Thymus (tissue), 11 donors: ENCODE results near the gene EHD1. TPM values are rescaled to one million over a fixed set of nuclear protein-coding genes. Genes with fewer than 3 reads are reported as not detected.
A peak's percentile ranks its signal among the peaks of the same experiment; 100 is the strongest.
"Not testable (repeated sequence)": the region's sequence is repeated elsewhere in the genome, so short reads cannot be mapped to it uniquely, and the experiment has no call there.

Experiments
- DNase-seq, 9 donors: peaks; one replicate each; pipeline ENCODE4 v3.0.0-alpha.2; 2013; ENCODE audit warnings: low spot score in 9 of 9, low read depth in 6 of 9, missing footprints in 1 of 9
- H3K27ac ChIP-seq, 2 donors: one replicate each; pipeline ENCODE4 v1.5.1; 2013; ENCODE audit warnings: control low read depth in 1 of 2, low read depth in 1 of 2, low read length in 1 of 2, mild to moderate bottlenecking in 1 of 2, moderate library complexity in 1 of 2
- H3K27me3 ChIP-seq, 2 donors: one replicate each; pipeline ENCODE4 v1.5.1; 2013; ENCODE audit warnings: low read length in 1 of 2; ENCODE audit not compliant: control insufficient read depth in 2 of 2, insufficient read depth in 1 of 2
- H3K36me3 ChIP-seq, 2 donors: one replicate each; pipeline ENCODE4 v1.5.1; 2013; ENCODE audit warnings: low read length in 1 of 2, mild to moderate bottlenecking in 1 of 2, moderate library complexity in 1 of 2; ENCODE audit not compliant: control insufficient read depth in 2 of 2, insufficient read depth in 2 of 2
- H3K4me1 ChIP-seq, 2 donors: one replicate each; pipeline ENCODE4 v1.5.1; 2013; ENCODE audit warnings: low read length in 2 of 2; ENCODE audit not compliant: control insufficient read depth in 2 of 2, insufficient read depth in 2 of 2
- H3K4me3 ChIP-seq, 2 donors: one replicate each; pipeline ENCODE4 v1.5.1; 2013; ENCODE audit warnings: low read length in 2 of 2, control low read depth in 1 of 2, mild to moderate bottlenecking in 1 of 2
- H3K9me3 ChIP-seq, 2 donors: one replicate each; pipeline ENCODE4 v1.5.1; 2013; ENCODE audit warnings: low read length in 1 of 2, mild to moderate bottlenecking in 1 of 2; ENCODE audit not compliant: control insufficient read depth in 2 of 2, insufficient read depth in 1 of 2
- WGBS: extraction: QIAGEN DNeasy Blood & Tissue Kit; methylation state at CpG from one replicate; pipeline ENCODE4 v1.1.7; 2013; 5-methylcytosine and 5-hydroxymethylcytosine counted together
- polyA plus RNA-seq: library from polyadenylated mRNA; stranded (reverse); fragments of 200-250 nt; gene quantifications from one replicate; pipeline ENCODE4 v1.2.3, GENCODE V29; 2013
- total RNA-seq: library from RNA; stranded (reverse); fragments of 120-200 nt; gene quantifications from one replicate; pipeline ENCODE4 v1.2.4, GENCODE V29; 2013
- donor health status: healthy.

EHD1 gene
- total and polyA plus RNA-seq, 2 donors, result 17.3 to 32.3 TPM

DNA sequence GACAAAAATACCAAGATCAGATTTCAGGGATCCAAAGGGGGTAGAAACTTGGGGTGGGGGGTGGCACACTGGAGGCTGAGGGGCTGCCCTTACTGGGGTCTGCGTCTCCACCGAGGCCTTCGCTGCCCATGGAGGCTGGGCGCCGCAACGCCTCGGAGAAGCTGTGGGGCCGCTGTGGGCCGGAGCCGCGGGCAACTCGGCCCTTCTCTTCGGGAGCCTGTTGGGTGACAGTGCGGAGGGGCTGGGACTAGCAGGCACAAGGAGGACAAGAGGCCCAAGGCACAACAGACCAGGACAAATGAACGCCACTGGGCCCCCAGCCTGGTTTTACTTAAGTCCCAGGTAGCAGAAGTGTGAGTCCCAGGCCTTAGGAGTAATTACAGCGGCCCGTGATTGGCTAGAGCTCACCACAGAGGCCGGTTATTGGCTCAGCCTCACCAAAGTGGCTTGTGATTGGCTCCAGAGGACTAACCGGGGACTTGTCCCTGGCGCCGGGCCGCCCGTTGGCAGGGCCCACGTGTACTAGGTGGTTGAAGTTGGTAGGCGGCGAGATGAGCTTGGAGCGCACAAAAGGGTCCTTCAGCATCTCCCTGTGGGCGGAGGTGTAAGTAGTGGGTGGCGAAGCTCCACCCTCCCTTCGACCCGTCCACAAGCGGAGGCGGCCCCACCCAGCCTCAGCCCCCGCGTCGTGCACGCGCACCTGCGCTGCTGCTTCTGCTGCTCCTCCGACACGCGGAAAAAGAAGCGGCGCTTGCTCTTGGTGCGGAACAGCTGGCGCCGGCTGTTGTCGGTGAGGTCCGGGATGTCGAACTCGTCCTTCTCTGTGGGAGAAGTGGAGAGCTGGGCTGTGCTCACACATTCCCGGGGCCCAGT lies 51.6 kb downstream of the EHD1 start:
- no peak for DNase-seq
- H3K4me1 ChIP-seq, result no peaks in the 10 kb centered on the region
- H3K27ac ChIP-seq, result no peak overlapping the region
- H3K27me3 ChIP-seq, result no peaks in the 10 kb centered on the region
- H3K4me3 ChIP-seq, result no peak overlapping the region
- H3K9me3 ChIP-seq, result no peaks in the 10 kb centered on the region
- no peaks in the 10 kb centered on the region for H3K36me3 ChIP-seq
- WGBS, result 98% methylated on average over 52 of the region's 52 CpGs

DNA sequence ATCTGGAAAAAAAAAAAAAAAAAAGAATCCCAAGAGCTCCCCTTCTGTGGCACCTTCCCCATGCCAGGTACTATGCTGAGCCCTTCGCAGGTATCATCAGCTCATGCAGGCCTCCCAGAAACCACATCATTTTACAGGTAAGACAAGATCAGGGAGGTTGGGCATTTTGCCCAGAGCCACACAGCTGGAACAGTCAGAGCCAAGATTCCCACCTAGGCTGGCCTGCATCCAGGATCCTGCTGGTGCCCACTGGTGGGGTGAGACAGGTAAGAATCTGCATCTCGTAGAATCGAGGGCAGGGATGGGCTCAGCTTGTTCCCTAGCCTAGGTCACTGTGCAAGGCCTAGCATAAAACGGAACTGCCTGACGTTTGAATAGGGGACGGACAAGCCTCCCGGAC lies 52.4 kb downstream of the EHD1 start:
- H3K36me3 ChIP-seq, result no peaks in the 10 kb centered on the region
- H3K4me3 ChIP-seq, result no peak overlapping the region
- DNase-seq, result no peak
- no peaks in the 10 kb centered on the region for H3K4me1 ChIP-seq
- WGBS, result 97% methylated on average over 7 of the region's 7 CpGs
- no peaks in the 10 kb centered on the region for H3K27me3 ChIP-seq
- no peak overlapping the region for H3K27ac ChIP-seq
- no peaks in the 10 kb centered on the region for H3K9me3 ChIP-seq

DNA sequence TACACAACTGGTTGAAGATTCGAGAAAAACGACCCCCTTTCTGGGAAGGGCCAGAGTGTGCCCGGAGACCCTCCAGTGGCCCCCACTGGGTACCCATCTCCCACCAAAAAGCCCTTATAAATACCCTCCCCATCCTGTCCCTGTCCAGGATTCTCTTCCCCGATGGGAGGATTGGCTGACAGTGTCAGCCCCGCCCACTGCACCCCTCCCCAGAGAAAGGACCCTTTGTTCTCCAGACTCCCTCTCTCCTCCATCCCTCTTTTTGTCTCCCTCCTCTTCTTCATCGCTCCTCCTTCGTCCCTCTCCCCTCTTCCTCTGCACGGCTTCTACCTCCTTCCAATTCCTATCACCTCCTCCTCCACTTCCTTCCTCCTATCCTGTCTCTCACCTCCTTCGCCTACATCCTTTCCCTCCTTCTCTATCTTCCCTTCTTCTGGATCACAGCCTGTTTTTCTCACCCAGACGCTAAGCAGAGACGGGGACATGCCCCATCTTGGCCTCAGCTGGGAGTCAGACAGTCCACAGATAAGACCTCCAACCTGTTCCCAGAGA lies 54.8 kb downstream of the EHD1 start:
- Histone ChIP-seq H3K4me3 (no peak overlapping the region), H3K27me3 (no peaks in the 10 kb centered on the region), H3K36me3 (no peaks in the 10 kb centered on the region), H3K27ac (no peak overlapping the region), H3K9me3 (no peaks in the 10 kb centered on the region), H3K4me1 (no peaks in the 10 kb centered on the region)
- WGBS, result 95% methylated on average over 11 of the region's 11 CpGs
- no peak for DNase-seq

DNA sequence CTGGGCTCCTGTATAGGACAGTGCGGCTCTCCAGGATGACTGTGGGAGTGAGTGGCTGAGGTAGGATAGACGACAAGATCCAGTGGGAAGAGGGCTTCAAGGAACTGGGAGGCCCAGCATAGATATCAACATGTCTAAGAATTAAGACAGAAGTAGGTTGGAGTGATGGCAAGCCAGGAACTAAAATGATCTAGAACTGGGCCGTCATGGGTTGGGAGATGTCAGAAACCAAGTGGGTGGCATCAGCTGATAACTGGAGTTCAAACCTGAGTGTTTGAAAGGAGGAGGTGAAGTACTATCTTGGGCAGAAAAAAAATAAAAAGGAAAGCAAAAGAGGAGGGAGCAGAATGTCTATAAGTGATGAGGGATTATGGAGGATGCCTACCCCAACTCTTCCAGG lies 60.9 kb downstream of the EHD1 start:
- no peaks in the 10 kb centered on the region for H3K4me1 ChIP-seq

DNA sequence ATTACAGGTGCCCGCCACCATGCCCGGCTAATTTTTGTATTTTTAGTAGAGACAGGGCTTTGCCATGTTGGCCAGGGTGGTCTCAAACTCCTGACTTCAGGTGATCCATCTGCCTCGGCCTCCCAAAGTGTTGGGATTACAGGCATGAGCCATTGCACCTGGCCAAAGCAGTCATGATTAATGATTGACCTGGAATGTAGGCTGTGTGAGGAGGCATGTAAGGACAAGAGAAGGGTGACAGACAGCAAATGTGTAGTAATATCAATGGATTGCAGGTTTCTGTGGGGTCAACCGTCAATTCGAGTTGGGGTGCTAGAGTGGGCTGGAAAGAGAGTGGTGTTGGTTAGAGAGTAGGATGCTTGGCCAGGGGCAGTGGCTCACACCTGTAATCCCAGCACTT lies 63.0 kb downstream of the EHD1 start:
- H3K4me1 ChIP-seq, H3K9me3 ChIP-seq, DNase-seq, H3K4me3 ChIP-seq, H3K27ac ChIP-seq, H3K36me3 ChIP-seq, H3K27me3 ChIP-seq: not testable (repeated sequence)
- whole genome bisulfite sequencing, result 87% methylated on average over 5 of the region's 5 CpGs

More for the DNA sequence above, 60.9 kb downstream of the EHD1 start:
- no peak for DNase-seq
- H3K9me3 ChIP-seq, result no peaks in the 10 kb centered on the region
- H3K36me3 ChIP-seq, result no peaks in the 10 kb centered on the region
- WGBS, result 95% methylated on average over 3 of the region's 3 CpGs
- no peaks in the 10 kb centered on the region for H3K27me3 ChIP-seq
- H3K4me3 ChIP-seq, result no peak overlapping the region
- no peak overlapping the region for H3K27ac ChIP-seq

DNA sequence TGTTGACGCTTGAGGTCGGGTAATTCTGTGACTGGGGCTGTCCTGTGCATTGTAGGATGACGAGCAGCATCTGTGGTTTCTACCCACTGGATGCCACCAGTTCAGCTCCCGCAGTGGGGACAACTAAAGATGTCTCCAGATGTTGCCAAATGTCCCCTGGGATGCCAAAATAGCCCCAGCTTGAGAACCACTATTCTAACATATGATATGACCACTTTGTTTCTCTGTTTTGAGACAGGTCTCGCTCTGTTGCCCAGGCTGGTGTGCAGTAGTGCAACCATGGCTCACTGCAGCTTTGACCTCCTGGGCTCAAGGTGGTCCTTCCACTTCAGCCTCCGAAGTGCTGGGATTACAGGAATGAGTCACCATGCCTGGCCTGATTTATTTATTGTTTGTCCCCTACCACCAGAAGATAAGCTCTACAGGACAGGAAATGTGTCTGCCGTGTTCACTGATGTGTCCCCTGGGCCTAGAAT lies 63.7 kb downstream of the EHD1 start:
- Histone ChIP-seq H3K27me3 (no peaks in the 10 kb centered on the region), H3K4me3 (no peak overlapping the region), H3K4me1 (peaks cover 0 to 9% of the 10 kb centered on the region in 2 donors), H3K27ac (no peak overlapping the region), H3K36me3 (no peaks in the 10 kb centered on the region), H3K9me3 (peaks cover 0 to 2% of the 10 kb centered on the region in 2 donors)
- DNase-seq, result no peak
- WGBS, result 90% methylated on average over 7 of the region's 7 CpGs

DNA sequence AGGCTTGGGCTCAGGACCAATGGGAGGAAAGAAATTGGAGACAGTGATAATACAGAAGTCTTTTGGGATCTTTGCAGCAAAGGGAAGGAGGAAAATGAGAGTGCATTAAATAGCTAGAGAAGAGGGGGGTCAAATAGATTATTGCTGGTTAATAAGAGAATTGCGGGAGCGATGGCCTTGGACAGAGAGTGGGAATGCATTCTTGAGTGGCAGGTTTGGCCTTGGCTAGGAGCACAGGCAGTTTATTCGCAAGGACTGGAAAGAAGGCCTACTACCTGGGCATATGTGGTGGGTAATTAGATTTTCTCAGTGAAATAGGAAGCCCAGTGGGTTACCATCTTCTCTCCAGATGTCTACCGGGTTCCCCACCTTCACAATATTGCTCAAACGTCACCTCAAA lies 64.6 kb downstream of the EHD1 start:
- no peak for DNase-seq
- Histone ChIP-seq H3K36me3 (no peaks in the 10 kb centered on the region), H3K4me3 (no peak overlapping the region), H3K9me3 (peaks cover 0 to 2% of the 10 kb centered on the region in 2 donors), H3K4me1 (peaks cover 6 to 18% of the 10 kb centered on the region in 2 donors), H3K27ac (no peak overlapping the region), H3K27me3 (no peaks in the 10 kb centered on the region)
- 98% methylated on average over 5 of the region's 5 CpGs for WGBS

DNA sequence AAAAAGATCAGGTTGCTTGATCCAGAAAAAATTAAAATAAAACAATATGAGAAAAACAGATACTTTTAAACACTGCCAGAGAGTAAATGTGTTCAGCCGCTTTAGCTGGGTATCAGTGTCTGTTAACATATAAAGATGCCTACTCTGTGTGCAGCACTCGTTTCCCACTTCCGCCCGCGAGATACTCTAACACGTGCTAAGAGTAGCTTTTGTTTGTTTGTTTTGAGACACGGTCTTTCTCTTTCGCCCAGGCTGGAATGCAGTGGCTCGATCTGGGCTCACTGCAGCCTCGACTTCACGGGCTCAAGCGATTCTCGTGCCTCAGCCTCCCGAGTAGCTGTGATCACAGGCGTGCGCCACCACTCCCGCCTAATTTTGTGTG lies 67.5 kb downstream of the EHD1 start:
- peak overlapping the region; percentile 75 to 92 for H3K4me3 ChIP-seq

DNA sequence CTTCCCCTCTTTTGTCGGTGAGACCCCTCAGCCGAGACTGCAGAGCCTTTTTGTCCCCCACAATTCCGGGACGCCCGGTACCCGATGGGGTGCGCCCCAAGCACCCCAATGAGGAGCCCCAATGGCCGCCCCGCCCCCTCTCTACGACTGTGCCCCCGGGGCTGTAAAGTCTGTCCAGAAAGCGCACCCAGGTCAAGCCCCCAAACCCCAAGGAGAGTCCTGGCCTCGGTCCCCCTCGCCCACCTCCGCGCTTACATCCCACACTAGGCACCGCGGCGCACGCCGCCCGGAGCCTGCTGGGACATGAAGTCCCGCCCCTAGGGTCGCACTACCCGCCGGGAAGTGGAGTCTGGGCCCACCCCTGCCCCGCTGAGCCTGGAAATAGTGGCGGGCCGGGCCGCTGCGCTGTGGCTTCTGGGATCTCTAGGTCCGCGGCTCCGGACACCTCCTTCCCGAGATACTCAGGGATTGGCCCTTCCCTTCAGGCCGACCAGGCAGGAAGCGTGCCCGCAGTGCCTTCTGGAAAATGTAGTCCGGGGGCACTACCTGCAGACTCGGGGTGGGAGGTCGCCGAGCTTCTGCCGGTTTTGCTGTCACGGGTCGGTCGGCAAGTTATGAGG lies 68.0 kb downstream of the EHD1 start, which contains the start of gene MEN1:
Gene MEN1 (minus strand): TSS at position 281 of the 620 bp plus-strand sequence. CDS start 442 bp downstream, outside the sequence.
- peak within 1 kb of the TSS; percentile 75 to 92 for H3K4me3 ChIP-seq
- WGBS, result under 1% methylated on average over 46 of the region's 46 CpGs
- H3K27ac ChIP-seq, result peak within 1 kb of the TSS; percentile 89 to 98
- H3K27me3 ChIP-seq, result no peaks in the 10 kb centered on the region
- DNase-seq, result peak; percentile 62 to 93 (median 80)
- peaks cover 6 to 18% of the 10 kb centered on the region in 2 donors for H3K4me1 ChIP-seq
- peaks cover 24 to 25% of the 10 kb centered on the region in 2 donors for H3K36me3 ChIP-seq
- H3K9me3 ChIP-seq, result peaks cover 0 to 2% of the 10 kb centered on the region in 2 donors

More for the DNA sequence above, 67.5 kb downstream of the EHD1 start:
- Histone ChIP-seq H3K27me3 (no peaks in the 10 kb centered on the region), H3K36me3 (peaks cover 19 to 20% of the 10 kb centered on the region in 2 donors), H3K27ac (peak overlapping the region; percentile 89 to 98), H3K4me1 (peaks cover 6 to 18% of the 10 kb centered on the region in 2 donors), H3K9me3 (peaks cover 0 to 2% of the 10 kb centered on the region in 2 donors)
- WGBS, result 52% methylated on average over 17 of the region's 17 CpGs
- DNase-seq, result peak in 6 of 9 donors; percentile 58 to 90 (median 74)
